Measurements from ENCODE around the gene GPHB5.
"Not testable (repeated sequence)": the region's sequence is repeated elsewhere in the genome, so short reads cannot be mapped to it uniquely, and the experiment has no call there.

Gene GPHB5

GRCh38 chr14:63286071-63286470 lies 32.7 kb downstream of the GPHB5 start:
- Histone ChIP-seq H3K9me3 (no peaks in the 10 kb centered on the region), H3K4me3 (no peak overlapping the region), H3K27me3 (ENCODE audit: low read depth) (peaks cover 11% of the 10 kb centered on the region), H3K4me1 (no peaks in the 10 kb centered on the region), H3K36me3 (replicated peaks) (no peaks in the 10 kb centered on the region)
- no peak for DNase-seq (ENCODE audit: low spot score in 2 of 2)
- in situ Hi-C loops (cut with MboI; ENCODE audit: low sequenced_read_pairs): no loop called here

GRCh38 chr14:63283884-63284248 lies 34.9 kb downstream of the GPHB5 start:
- in situ Hi-C loops (cut with MboI; ENCODE audit: low sequenced_read_pairs): no loop called here
- no peak for DNase-seq (ENCODE audit: low spot score in 2 of 2)
- no peaks in the 10 kb centered on the region for H3K36me3 ChIP-seq (replicated peaks)
- H3K27me3 ChIP-seq (ENCODE audit: low read depth): peaks cover 11% of the 10 kb centered on the region
- H3K9me3 ChIP-seq: no peaks in the 10 kb centered on the region
- H3K4me1 ChIP-seq: no peaks in the 10 kb centered on the region
- H3K4me3 ChIP-seq: no peak overlapping the region

GRCh38 chr14:63282997-63283883 lies 35.5 kb downstream of the GPHB5 start:
- in situ Hi-C loops (cut with MboI; ENCODE audit: low sequenced_read_pairs): no loop called here
- Histone ChIP-seq H3K27me3 (ENCODE audit: low read depth) (peaks cover 11% of the 10 kb centered on the region), H3K9me3 (no peaks in the 10 kb centered on the region), H3K4me1 (no peaks in the 10 kb centered on the region), H3K36me3 (replicated peaks) (no peaks in the 10 kb centered on the region), H3K4me3 (no peak overlapping the region)
- no peak for DNase-seq (ENCODE audit: low spot score in 2 of 2)

DNA sequence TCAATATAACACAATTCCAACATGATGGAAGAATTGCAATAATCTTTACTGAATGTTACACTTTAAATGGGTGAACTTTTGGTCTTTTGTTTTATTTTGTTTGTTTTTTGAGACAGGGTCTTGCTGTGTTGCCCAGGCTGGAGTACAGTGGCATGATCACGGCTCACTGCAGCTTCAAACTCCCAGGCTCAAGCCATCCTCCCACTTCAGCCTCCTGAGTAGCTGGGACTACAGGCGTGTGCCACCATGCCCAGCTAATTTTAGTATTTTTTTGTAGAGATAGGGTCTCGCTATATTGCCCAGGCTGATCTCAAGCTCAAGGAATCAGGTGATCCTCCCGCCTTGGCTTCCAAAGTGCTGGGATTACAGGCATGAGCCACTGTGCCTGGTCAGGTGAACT lies 38.8 kb downstream of the GPHB5 start:
- DNase-seq (ENCODE audit: low spot score in 2 of 2); H3K4me3 ChIP-seq; H3K4me1 ChIP-seq; H3K9me3 ChIP-seq; H3K36me3 ChIP-seq (replicated peaks): not testable (repeated sequence)
- peaks cover 11% of the 10 kb centered on the region for H3K27me3 ChIP-seq (ENCODE audit: low read depth)
- in situ Hi-C loops (cut with MboI; ENCODE audit: low sequenced_read_pairs): loop anchor here (10.0 kb wide), 2 partner anchors 105 to 1115 kb away; no protein-coding TSS in a partner anchor

GRCh38 chr14:63277591-63278183 lies 41.0 kb downstream of the GPHB5 start:
- no peaks in the 10 kb centered on the region for H3K36me3 ChIP-seq (replicated peaks)
- in situ Hi-C loops (cut with MboI; ENCODE audit: low sequenced_read_pairs): loop anchor here (10.0 kb wide), 2 partner anchors 103 to 1113 kb away; no protein-coding TSS in a partner anchor
- no peaks in the 10 kb centered on the region for H3K4me1 ChIP-seq
- 0 out of 2 replicates have a peak, but pooled peaks cover 3% of the 10 kb centered on the region for H3K27me3 ChIP-seq (ENCODE audit: low read depth)
- H3K4me3 ChIP-seq: no peak overlapping the region
- no peak for DNase-seq (ENCODE audit: low spot score in 2 of 2)
- H3K9me3 ChIP-seq: no peaks in the 10 kb centered on the region

DNA sequence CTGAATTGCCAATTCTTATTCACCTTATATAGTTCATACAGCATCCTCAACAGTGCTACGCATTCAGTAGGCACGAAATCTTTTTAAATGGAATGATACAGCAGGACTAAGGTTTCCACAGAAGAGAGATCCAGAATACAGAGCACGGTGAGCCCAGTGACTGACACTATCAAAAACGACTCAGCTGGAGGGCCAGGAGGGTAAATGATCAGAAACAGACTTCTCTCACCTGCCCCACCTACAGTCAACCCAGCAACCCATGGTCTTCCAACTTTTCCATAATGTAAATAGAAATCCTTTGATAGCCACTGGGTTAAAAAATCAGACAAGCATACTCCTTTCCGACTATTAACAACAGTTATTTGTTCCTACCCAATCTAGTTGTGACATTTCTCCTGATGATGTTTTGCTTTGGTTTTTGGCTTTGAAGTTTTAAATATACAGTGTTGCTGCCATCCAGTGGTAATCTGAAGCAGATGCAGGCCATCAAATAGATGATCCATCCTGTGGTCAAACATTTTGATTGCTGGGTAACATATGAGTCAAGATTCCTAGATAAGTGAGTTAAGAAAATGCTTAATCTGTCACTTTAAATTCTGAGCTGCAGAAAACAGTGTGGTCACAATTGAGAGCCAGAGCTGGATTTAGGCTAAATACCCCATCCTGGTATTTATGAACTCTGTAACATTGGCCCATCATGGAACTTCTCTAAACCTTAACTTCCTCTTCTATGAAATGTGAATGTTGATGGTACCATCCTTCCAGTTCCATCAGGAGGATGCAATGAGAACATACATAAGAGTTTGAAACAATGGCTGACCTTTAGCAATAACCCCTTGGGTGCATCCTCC lies 42.0 kb downstream of the GPHB5 start:
- H3K4me3 ChIP-seq: no peak overlapping the region
- H3K27me3 ChIP-seq (ENCODE audit: low read depth): 0 out of 2 replicates have a peak, but pooled peaks cover 3% of the 10 kb centered on the region
- in situ Hi-C loops (cut with MboI; ENCODE audit: low sequenced_read_pairs): loop anchor here (10.0 kb wide), 2 partner anchors 102 to 1112 kb away; no protein-coding TSS in a partner anchor
- DNase-seq (ENCODE audit: low spot score in 2 of 2): peak in 1 of 2 experiments; percentile 55
- H3K36me3 ChIP-seq (replicated peaks): no peaks in the 10 kb centered on the region
- H3K9me3 ChIP-seq: no peaks in the 10 kb centered on the region
- no peaks in the 10 kb centered on the region for H3K4me1 ChIP-seq

- Histone ChIP-seq H3K9me3 (no peaks in the 10 kb centered on the region), H3K4me1 (no peaks in the 10 kb centered on the region), H3K4me3 (no peak overlapping the region), H3K27me3 (ENCODE audit: low read depth) (no peaks in the 10 kb centered on the region), H3K36me3 (replicated peaks) (no peaks in the 10 kb centered on the region)
- no peak for DNase-seq (ENCODE audit: low spot score in 2 of 2)
- in situ Hi-C loops (cut with MboI; ENCODE audit: low sequenced_read_pairs): loop anchor here (10.0 kb wide), 2 partner anchors 101 to 1111 kb away; no protein-coding TSS in a partner anchor
Observed at GRCh38 chr14:63276016-63276415, 42.7 kb downstream of the GPHB5 start.

DNA sequence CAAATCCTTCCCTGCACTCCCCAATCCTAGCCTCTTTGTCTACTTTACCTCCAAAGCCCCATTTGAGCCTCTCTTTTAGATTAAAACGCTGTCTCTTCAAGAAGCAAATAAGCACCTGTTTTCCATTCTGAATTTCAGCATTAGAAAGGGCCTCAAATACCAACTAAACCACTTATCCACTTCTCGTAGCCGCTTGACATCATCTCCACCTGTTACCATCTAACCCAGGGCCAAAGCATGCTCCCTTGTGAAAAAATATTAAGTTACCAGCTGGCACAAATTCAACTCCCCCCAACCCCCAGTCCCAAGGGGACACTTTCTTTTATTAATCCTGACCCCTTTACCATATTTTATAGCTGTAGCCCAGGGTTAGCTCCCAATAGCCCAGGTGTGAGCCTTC lies 43.1 kb downstream of the GPHB5 start:
- Histone ChIP-seq H3K27me3 (ENCODE audit: low read depth) (no peaks in the 10 kb centered on the region), H3K4me1 (no peaks in the 10 kb centered on the region), H3K9me3 (no peaks in the 10 kb centered on the region), H3K4me3 (no peak overlapping the region), H3K36me3 (replicated peaks) (no peaks in the 10 kb centered on the region)
- no peak for DNase-seq (ENCODE audit: low spot score in 2 of 2)
- in situ Hi-C loops (cut with MboI; ENCODE audit: low sequenced_read_pairs): loop anchor here (10.0 kb wide), 2 partner anchors 101 to 1111 kb away; no protein-coding TSS in a partner anchor

DNA sequence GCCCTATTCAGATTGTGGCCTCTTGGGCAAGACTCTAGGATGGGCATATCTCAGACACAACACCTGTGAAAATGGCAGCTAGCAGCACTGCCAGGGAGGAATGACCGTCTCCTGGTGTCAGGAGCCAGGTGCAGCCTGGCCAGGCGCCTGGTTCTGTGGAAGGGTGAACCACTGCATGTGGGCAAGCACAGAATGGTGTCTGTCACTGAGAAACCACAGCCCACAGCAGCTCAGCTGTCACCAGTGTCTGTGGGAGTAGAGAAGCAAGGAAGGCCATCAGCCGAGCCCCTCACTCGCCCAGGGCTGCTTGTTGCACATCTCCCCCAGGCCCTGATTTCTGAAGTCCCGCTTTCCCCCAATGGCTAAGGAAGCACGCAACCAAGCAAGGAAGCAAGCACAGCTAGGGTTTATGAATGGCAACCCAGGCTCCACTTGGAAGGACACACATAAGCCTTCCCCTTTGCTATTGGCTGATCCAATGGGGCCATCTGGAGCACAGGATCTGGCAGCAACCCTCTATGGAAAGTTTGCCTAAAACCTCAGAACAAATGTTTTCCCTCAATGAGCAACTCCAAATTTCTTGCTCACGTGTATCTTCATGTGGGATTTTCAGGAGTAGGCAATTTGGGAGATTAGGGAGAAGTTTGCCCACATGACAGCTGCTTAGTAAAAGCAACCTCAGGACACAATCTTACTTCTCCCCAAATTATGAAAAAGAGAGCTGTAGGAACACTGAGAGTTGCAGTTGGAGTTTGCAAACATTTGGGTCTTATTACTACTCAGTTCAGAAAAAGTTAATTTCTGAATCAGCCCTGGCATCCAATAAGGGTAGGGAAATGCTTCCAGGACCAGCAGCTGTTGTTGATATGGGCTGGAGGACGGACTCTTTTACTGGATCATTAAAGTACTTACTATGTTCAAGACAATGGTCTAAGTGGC lies 44.7 kb downstream of the GPHB5 start:
- H3K9me3 ChIP-seq: no peaks in the 10 kb centered on the region
- no peaks in the 10 kb centered on the region for H3K27me3 ChIP-seq (ENCODE audit: low read depth)
- H3K4me1 ChIP-seq: no peaks in the 10 kb centered on the region
- H3K36me3 ChIP-seq (replicated peaks): no peaks in the 10 kb centered on the region
- DNase-seq (ENCODE audit: low spot score in 2 of 2): no peak
- H3K4me3 ChIP-seq: no peak overlapping the region
- in situ Hi-C loops (cut with MboI; ENCODE audit: low sequenced_read_pairs): loop anchor here (10.0 kb wide), 2 partner anchors 99 to 1109 kb away; no protein-coding TSS in a partner anchor

DNA sequence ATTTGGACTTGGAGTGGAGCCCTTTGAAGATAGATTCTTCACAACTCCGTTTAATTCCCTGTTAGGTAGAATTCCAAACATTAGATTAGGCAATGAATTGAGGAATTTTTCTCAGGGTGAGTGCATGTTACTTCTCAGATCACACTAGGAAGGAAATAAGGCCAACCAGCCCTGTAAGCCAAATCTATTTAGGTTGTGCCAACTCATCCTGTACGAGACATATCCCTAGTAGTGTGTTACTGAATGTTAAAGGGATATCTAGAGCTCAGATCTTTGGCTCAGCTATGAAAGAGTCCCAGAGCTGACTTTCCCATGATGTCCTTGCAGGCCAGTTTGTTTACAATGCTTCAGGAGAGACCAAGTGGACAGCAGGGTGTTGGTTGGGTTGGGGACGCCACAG lies 45.6 kb downstream of the GPHB5 start:
- H3K4me3 ChIP-seq: no peak overlapping the region
- no peaks in the 10 kb centered on the region for H3K27me3 ChIP-seq (ENCODE audit: low read depth)
- DNase-seq (ENCODE audit: low spot score in 2 of 2): no peak
- no peaks in the 10 kb centered on the region for H3K9me3 ChIP-seq
- H3K36me3 ChIP-seq (replicated peaks): no peaks in the 10 kb centered on the region
- in situ Hi-C loops (cut with MboI; ENCODE audit: low sequenced_read_pairs): loop anchor here (10.0 kb wide), 2 partner anchors 98 to 1108 kb away; no protein-coding TSS in a partner anchor
- no peaks in the 10 kb centered on the region for H3K4me1 ChIP-seq

DNA sequence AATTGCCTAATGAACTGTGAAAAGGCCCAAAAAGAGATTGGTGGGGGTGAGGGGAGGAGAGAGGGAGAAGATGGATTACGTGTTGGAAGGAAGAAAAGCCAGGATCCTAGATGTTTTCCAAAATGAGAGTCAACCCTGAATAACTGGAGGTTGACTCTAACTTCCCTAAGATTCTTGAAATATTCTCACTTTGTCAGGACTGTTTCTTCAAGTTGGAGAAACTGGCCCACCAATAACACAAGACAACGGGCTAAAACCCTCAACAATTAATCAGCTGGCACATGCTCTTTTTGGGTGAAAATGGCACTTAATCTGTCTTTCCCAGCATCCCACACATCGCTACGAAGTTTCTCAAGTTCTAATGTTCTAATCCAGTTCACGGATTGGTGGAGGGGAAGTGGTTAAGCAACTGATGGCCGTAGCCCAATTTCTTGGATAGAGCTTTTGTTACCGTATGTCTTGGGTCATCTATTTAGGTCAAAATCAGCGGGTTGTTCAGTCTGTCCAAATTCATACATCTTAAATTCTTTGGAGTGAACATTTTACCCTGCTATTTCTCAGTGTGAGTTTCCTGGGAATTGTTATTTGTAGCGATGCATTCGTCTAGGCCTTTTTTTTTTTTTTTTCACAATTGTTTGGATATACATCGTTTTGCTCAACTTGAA lies 49.0 kb downstream of the GPHB5 start:
- no peak for DNase-seq (ENCODE audit: low spot score in 2 of 2)
- Histone ChIP-seq H3K36me3 (replicated peaks) (no peaks in the 10 kb centered on the region), H3K27me3 (ENCODE audit: low read depth) (no peaks in the 10 kb centered on the region), H3K9me3 (no peaks in the 10 kb centered on the region), H3K4me3 (no peak overlapping the region), H3K4me1 (no peaks in the 10 kb centered on the region)
- in situ Hi-C loops (cut with MboI; ENCODE audit: low sequenced_read_pairs): loop anchor here (10.0 kb wide), 2 partner anchors 95 to 1105 kb away; no protein-coding TSS in a partner anchor

DNA sequence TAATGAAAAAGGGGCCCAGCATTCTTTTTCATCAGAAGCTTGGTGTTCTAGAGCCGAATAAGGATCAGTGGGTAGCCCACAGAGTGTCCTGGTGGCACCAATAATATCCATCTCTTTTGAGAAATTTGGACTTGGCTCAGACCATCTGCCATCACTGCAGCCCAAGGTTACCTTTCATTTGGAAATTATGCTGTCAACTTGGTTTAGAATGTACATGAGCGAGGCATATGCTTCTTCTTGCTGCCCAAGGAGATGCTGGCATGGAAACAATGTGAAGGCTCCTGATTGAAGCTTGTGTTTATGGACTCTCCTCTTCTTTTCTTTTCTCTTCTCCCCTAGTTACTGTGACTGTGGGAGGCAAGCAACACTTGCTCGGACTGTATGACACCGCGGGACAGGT lies 50.0 kb downstream of the GPHB5 start:
- in situ Hi-C loops (cut with MboI; ENCODE audit: low sequenced_read_pairs): no loop called here
- H3K27me3 ChIP-seq (ENCODE audit: low read depth): no peaks in the 10 kb centered on the region
- H3K4me1 ChIP-seq: no peaks in the 10 kb centered on the region
- H3K36me3 ChIP-seq (replicated peaks): no peaks in the 10 kb centered on the region
- H3K4me3 ChIP-seq: no peak overlapping the region
- H3K9me3 ChIP-seq: no peaks in the 10 kb centered on the region
- no peak for DNase-seq (ENCODE audit: low spot score in 2 of 2)
